ENCODE results near the gene NKG7. TPM values are rescaled to one million over a fixed set of nuclear protein-coding genes. Genes with fewer than 3 reads are reported as not detected.

The NKG7 gene
- total RNA-seq, 1 experiment from 2014 or later: not detected

DNA sequence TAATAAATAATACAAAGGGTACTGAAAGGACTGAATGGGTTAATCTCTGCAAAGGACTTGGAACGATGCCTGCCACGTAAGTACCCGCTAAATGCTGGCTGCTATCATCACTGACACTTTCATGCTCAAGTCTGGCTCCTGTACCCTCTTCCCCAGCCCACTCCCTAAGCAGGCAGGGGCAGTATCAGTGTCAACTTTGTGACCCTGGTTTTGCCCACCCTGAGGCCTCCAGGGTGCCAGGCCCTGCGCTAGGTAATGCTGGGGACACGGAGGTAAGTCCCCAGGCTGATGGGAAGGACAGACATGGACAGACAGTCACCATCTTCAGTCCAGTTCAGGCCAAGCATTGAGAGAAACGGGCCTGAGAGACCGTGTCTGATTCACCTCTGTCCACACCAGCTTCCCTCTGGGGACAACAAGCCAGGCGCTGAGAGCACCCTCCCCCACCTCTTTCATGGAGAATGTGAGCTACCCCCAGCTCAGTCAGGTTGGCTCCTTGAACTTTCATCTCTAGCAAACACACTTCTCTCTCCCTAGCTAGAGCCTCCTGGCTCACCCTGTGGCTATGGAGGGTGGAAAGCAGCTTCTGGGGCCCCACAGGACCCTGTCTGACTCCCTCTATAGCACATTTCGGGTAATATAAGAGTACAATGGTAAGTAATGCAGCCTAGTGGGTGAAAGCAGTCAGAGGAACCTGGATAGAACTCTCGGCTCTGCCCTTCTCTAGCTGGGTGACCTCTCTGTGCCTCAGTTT is 7.1 kb downstream of the NKG7 start:
- no peak for DNase-seq (ENCODE audit: extremely low read depth, low read depth)

DNA sequence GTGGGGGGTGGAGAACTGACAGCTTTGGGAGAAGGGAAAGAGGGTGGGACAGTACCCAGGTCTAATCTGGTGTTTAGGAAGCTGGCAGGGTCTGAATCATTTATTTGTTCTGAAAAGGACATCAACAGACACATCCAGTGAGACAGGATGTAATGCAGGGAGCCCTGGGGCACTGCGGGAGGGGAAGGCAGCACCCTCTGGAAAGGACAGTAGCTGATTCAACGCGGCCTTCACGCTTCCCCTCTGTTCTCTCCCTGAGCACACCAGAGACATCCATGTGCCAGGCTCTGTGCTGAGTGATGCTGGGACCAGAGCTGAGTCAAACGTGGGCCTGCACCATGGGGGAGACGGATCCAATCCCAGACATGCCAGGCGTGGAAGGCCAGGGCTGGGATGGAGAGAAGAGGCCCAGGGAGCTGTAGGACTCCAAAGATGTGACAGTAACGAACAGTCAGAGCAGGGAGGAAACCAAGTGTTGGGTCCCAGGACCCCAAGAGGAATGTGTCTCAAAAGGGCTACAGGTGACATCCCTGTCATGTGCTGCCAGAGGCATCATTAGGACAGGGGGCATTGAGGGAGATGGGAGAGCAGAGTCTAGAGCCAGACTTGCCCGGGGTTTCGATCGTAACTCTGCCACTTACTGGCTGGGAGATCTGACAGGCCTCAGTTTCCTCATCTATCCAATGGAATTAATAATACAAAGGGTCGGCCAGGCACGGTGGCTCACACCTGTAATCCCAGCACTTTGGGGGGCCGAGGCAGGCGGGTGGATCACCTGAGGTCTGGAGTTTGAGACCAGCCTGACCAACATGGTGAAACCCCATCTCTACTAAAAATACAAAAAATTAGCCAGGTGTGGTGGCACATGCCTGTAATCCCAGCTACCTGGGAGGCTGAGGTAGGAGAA is 8.0 kb downstream of the NKG7 start:
- DNase-seq (ENCODE audit: extremely low read depth, low read depth): peak; percentile 21

DNA sequence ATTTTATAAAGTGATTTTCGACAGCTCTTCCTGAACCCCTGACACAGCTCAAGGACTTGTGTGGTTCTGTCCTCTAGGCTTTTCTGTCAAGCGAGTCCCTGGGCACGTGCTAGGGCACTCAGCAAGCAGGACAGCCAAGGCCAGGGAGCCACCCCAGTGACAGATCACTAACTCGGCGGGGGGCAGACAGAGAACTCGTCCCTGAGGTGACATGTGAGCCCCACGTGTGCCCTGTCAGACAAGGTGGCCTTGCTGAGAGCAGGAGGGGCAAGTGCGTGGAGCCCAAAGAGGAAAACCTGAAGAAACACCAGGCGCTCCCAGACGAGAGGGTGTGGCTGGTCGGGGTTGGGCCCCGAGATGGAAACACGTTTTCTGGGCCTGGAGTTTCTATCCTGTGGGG is 11.2 kb downstream of the NKG7 start:
- DNase-seq (ENCODE audit: extremely low read depth, low read depth): no peak

GRCh38 chr19:51359294-51359693 is 13.2 kb downstream of the NKG7 start:
- no peak for DNase-seq (ENCODE audit: extremely low read depth, low read depth)

DNA sequence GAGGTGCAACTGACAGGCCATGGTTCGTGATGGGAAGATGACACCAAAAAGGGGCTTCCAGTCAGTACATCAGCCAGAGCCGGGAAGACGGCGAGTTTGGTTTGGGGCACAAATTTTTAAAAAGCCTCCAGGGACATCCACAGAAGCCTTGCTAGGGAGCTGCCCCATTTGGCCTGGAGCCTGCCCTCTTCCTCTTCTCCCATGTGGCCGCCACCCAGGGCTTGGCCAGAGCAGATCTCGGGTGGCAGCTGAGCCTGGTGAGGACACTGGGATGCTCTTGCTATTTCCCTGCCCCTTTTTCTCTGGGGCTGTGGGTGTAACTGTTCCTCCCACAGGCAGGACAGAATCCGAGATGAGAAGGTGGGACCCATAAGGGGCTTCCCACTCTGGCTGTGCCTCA is 14.5 kb downstream of the NKG7 start:
- DNase-seq (ENCODE audit: extremely low read depth, low read depth): no peak

DNA sequence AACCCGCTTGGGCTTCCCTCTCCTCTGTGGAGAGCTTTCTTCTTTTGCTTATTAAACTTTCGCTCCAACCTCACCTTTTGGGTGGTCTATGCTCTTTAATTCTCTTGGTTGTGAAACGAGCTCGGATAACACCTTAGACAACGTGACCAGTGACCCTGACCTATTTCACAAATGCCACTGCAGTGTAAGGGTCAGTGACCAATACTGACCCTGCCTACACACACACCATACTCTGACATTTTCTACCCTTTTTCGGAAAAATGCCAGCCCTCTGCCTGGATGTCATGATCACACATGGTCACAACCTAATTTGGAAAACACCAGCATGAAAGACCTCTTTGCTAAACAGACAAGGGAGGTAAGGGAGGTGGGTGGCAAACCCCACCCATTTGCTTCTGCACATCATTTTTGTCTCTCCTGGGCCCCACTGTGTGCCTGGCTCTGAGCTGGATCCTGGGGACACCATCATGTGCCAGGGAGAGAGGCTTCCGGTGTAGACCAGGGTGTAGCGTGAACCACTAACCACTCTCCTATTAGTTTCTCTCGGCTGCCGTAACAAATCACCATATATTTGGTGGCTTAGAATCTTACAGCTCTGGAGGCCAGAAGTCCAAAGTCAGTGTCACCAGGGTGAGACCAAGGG is 16.2 kb downstream of the NKG7 start:
- no peak for DNase-seq (ENCODE audit: extremely low read depth, low read depth)

GRCh38 chr19:51354742-51355148 is 17.7 kb downstream of the NKG7 start:
- DNase-seq (ENCODE audit: extremely low read depth, low read depth): no peak

- no peak for DNase-seq (ENCODE audit: extremely low read depth, low read depth)
Measured at GRCh38 chr19:51354103-51354741, 18.2 kb downstream of the NKG7 start.

DNA sequence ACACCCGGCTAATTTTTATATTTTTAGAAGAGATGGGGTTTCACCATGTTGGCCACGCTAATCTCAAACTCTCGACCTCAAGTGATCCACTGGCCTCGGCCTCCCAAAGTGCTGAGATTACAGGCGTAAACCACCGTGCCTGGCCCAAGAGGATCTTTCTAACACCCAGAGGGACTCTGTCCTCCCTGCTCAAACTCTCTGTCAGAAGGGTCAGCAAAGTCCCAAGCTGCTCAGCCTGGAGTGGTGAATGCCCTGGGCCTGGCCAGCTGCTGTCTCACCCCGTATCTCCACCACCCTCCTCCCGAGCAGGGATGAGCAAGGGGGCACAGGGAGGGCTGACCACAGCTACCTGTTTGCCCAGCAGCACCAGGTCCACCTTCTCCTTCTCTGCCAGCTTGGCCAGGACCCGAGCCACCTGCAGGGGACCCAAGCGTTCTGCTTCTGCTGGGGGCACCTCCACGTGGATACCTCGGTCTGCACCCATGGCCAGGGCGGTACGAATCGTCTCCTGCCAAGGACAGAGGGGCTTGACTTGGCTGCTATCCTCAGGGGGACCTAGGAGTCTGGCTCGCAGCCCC is 19.6 kb downstream of the NKG7 start:
- DNase-seq (ENCODE audit: extremely low read depth, low read depth): no peak

- DNase-seq (ENCODE audit: extremely low read depth, low read depth): no peak
Measured at GRCh38 chr19:51351266-51351990, 21.0 kb downstream of the NKG7 start.

DNA sequence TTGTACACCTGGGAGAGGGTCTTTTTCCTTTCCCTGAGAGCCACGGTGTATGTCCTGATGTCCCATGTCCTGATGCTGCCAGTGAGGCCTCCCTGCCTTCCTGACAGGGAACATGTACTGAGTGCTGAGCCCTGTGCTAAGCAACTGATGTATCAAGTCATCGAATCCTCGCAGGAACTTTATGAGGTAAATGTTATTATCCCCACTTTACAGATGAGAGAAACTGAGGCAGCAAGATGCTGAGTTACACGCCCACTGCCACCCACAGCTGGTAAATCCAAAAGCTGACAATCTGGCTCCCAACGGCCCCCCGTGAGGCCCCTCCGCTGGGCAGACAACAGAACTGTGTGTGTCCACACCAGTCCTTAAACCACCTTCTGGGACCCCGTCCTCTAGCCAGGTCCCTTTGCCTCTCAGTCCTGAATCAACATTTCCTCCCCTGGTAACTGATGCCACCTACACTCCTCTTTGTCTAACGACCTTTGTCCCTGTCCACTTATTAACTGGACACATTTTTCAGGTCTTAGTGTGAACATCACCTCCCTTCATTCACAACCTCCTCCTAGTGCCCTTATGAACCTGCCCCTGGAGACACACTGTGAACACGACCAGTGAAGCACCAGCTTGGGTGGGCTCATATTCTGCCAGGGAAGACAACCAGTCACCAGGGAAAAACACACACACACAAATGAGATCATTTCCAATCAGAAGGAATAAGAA is 25.1 kb downstream of the NKG7 start:
- DNase-seq (ENCODE audit: extremely low read depth, low read depth): no peak

GRCh38 chr19:51346742-51347141 is 25.7 kb downstream of the NKG7 start:
- no peak for DNase-seq (ENCODE audit: extremely low read depth, low read depth)

- DNase-seq (ENCODE audit: extremely low read depth, low read depth): no peak
Measured at GRCh38 chr19:51345076-51345620, 27.3 kb downstream of the NKG7 start.

DNA sequence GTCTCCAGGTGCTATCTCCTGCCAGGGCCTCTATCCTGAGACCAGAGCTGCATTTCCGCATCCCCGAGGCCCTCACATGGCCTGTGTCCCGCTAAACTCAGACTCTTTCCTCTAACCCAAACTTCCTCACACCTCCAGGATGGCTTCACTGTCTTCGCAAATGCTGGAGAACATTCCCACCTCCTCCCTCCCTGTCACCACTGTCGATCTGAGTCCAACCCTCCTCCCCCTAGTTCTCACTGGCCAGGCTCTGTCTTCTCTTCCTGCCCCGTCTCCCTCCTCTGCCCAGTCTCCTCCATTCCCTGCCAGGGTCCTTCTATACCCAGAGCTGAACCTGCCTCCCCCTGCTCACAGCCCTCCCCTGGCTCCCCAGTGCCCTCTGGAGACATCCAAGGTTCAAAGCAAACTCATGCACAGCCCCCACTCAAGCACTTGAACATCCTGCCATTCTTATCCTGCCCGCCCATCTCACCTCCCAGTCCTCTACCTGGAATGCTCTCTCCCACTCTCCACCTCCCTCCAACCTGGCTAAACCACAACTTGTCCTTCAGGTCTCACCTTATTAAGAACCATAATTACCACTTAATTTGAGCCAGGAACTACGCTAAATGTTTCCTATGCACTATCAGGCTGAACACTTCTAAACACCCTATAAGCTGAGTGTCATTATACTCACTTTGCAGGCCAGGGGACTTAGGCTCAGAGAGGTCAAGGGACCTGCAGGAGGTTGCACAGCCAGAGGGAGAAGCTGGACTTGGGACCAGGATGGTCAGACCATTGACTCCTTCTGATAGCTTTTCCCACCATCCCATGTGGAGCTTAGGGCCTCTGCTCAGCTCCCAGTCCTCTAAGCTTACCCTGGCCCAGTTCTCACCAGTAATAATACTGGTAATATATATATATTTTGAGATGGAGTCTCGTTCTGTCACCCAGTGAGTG is 29.6 kb downstream of the NKG7 start:
- DNase-seq (ENCODE audit: extremely low read depth, low read depth): no peak

- no peak for DNase-seq (ENCODE audit: extremely low read depth, low read depth)
Measured at GRCh38 chr19:51341976-51342580, 30.4 kb downstream of the NKG7 start, which contains the start of gene VSIG10L. VSIG10L (minus strand) TSS chr19:51342139; CDS start chr19:51342124, 15 bp downstream.

DNA sequence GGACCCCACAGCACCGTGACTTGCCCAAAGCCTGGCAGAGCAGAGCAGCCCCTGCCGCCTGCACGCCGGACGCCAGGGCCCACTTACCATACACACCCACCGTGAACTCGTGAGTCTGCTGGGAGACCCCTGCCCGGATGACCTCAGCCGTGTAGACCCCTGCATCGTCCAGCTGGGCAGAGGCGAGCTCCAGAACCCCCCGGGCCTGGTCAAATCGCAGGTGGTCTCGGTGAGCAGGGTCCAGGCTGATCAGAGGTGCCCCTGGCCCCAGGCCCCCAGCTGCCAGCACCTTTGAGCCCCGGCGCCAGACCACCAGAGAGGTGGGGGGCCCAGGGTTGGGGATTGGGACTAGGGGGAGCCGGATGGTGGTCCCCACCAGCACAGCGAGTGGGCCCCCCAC is 31.4 kb downstream of the NKG7 start:
- DNase-seq (ENCODE audit: extremely low read depth, low read depth): no peak

Data from NCI-H460 (cell line).